Smooth muscle cell (in vitro differentiated cells): Measurements from ENCODE around the gene BTNL2. TPM values are rescaled to one million over a fixed set of nuclear protein-coding genes. Genes with fewer than 3 reads are reported as not detected.

Source experiments
- DNase-seq: peaks from one replicate; lab custom pipeline; 2025; ENCODE audit not compliant: unreplicated experiment; lab: John Stamatoyannopoulos, UW
- H2AFZ ChIP-seq: fragments of 200-600 bp; sonication (generic); 2 replicates; pipeline ENCODE4 v1.6.0; 2016; ENCODE audit warnings: antibody characterized with exemption, low read depth, mild to moderate bottlenecking
- H3F3A ChIP-seq: fragments of 200-600 bp; sonication (generic); 2 replicates; pipeline ENCODE4 v1.6.0; 2017; ENCODE audit warnings: antibody characterized with exemption, low read depth
- H3K27ac ChIP-seq: fragments of 200-600 bp; sonication (generic); 2 replicates; pipeline ENCODE4 v1.5.1; 2016; ENCODE audit warnings: low read depth, mild to moderate bottlenecking
- H3K27me3 ChIP-seq: fragments of 200-600 bp; sonication (generic); 2 replicates; pipeline ENCODE4 v1.6.1; 2016; ENCODE audit warnings: low read depth, mild to moderate bottlenecking
- H3K36me3 ChIP-seq: fragments of 200-600 bp; sonication (generic); 2 replicates; pipeline ENCODE4 v1.5.1; 2016; ENCODE audit warnings: low read depth
- H3K4me1 ChIP-seq: fragments of 200-600 bp; sonication (generic); 2 replicates; pipeline ENCODE4 v1.5.1; 2016; ENCODE audit warnings: low read depth
- H3K4me2 ChIP-seq: fragments of 200-600 bp; sonication (generic); 2 replicates; pipeline ENCODE4 v1.6.0; 2016; ENCODE audit warnings: mild to moderate bottlenecking
- H3K4me3 ChIP-seq: fragments of 200-600 bp; sonication (generic); 2 replicates; pipeline ENCODE4 v1.5.1; 2016; ENCODE audit warnings: mild to moderate bottlenecking
- H3K79me2 ChIP-seq: fragments of 200-600 bp; sonication (generic); 2 replicates; pipeline ENCODE4 v1.6.0; 2016; ENCODE audit warnings: low read depth, mild to moderate bottlenecking
- H3K9ac ChIP-seq: fragments of 200-600 bp; sonication (generic); 2 replicates; pipeline ENCODE4 v1.6.0; 2016; ENCODE audit warnings: low read depth
- H3K9me3 ChIP-seq: fragments of 200-600 bp; sonication (generic); replicated peaks from 2 replicates; pipeline ENCODE4 v1.5.1; 2016; ENCODE audit warnings: low read depth
- H4K20me1 ChIP-seq: fragments of 200-600 bp; sonication (generic); 2 replicates; pipeline ENCODE4 v1.6.0; 2016; ENCODE audit warnings: low read depth
- WGBS: methylation state at CpG from one replicate; pipeline ENCODE4 v1.1.7; 2016; ENCODE audit warnings: low lambda C conversion rate; 5-methylcytosine and 5-hydroxymethylcytosine counted together
- polyA plus RNA-seq: library from polyadenylated mRNA; unstranded; fragments of >200 nt; fragmentation: Nextera tagmentation; extraction: Ambion mirVana; gene quantifications from 2 replicates; pipeline ENCODE4 v1.2.1, GENCODE V29; 2016
- small RNA-seq: library from RNA; depleted of rRNA; stranded (forward); fragments of <200 nt; gene quantifications from one replicate; pipeline ENCODE3, GENCODE V24; 2014
- total RNA-seq: library from RNA; depleted of rRNA; stranded (reverse); fragments of >200 nt; gene quantifications from 2 replicates; pipeline ENCODE4 v1.2.3, GENCODE V29; 2014
- TF ChIP-seq, protein P1 (sequence below): fragments of 200-600 bp; sonication (generic); IDR thresholded peaks from 2 replicates; pipeline ENCODE4 v1.5.1; 2017; ENCODE audit warnings: borderline replicate concordance, mild to moderate bottlenecking, antibody characterized with exemption; ENCODE audit not compliant: insufficient read depth, poor library complexity, severe bottlenecking

Gene BTNL2
- total and polyA plus RNA-seq, 2 experiments from 2014 or later, result not detected

DNA sequence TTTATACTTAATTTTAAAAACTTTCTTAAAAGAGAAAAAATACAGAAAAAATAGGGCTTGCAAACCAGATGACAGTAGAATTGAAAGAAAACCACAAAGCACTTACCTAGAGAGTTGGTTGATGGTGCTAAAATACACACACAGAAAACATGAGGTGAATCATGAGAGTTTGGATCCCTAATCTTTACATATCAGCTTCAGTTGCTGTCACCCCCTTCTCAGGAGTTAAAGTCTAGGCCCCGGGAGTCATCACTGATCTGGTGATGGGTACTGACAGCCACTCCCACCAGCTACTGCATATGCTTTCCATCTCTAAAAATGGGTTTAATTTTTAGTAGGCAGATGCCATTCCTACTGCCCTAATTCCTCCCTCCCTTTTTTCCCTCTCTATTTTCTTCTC lies 52.0 kb downstream of the BTNL2 start:
- Histone ChIP-seq H3K4me2 (no peak overlapping the region), H3K9ac (no peak overlapping the region), H3K79me2 (no peaks in the 10 kb centered on the region), H3K4me1 (no peaks in the 10 kb centered on the region), H4K20me1 (no peaks in the 10 kb centered on the region), H3K4me3 (no peak overlapping the region), H3F3A (no peaks in the 10 kb centered on the region), H3K9me3 (no peaks in the 10 kb centered on the region), H2AFZ (no peak overlapping the region), H3K27ac (no peak overlapping the region), H3K36me3 (no peaks in the 10 kb centered on the region), H3K27me3 (no peaks in the 10 kb centered on the region)
- DNase-seq, result no peak
- WGBS, result 53% methylated on average over 1 of the region's 1 CpG
- TF ChIP-seq, protein P1, sequence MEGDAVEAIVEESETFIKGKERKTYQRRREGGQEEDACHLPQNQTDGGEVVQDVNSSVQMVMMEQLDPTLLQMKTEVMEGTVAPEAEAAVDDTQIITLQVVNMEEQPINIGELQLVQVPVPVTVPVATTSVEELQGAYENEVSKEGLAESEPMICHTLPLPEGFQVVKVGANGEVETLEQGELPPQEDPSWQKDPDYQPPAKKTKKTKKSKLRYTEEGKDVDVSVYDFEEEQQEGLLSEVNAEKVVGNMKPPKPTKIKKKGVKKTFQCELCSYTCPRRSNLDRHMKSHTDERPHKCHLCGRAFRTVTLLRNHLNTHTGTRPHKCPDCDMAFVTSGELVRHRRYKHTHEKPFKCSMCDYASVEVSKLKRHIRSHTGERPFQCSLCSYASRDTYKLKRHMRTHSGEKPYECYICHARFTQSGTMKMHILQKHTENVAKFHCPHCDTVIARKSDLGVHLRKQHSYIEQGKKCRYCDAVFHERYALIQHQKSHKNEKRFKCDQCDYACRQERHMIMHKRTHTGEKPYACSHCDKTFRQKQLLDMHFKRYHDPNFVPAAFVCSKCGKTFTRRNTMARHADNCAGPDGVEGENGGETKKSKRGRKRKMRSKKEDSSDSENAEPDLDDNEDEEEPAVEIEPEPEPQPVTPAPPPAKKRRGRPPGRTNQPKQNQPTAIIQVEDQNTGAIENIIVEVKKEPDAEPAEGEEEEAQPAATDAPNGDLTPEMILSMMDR, result no peak

DNA sequence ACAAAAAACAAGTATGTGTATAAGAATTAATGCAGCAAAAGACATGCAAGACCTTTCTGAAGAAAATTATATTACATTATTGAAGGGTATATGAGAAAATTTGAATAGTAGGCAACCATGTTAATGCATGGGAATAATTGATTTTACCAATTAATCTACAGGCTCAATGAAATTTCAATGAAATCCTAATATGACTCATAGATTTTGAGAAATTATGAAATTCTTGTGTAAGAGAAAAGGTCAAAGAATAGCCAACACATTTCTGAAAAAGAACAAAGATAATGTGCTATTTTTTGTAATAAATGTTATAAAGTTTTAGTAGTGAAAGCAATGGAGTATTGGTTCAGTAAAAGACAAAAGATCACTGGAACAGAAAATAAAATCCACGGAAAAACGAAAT lies 53.6 kb downstream of the BTNL2 start:
- Histone ChIP-seq H3K79me2 (no peaks in the 10 kb centered on the region), H3K9me3 (no peaks in the 10 kb centered on the region), H4K20me1 (no peaks in the 10 kb centered on the region), H3K27ac (no peak overlapping the region), H3K27me3 (peaks cover 5% of the 10 kb centered on the region), H3K4me3 (no peak overlapping the region), H3K36me3 (no peaks in the 10 kb centered on the region), H3F3A (no peaks in the 10 kb centered on the region), H3K4me1 (no peaks in the 10 kb centered on the region), H3K9ac (no peak overlapping the region), H3K4me2 (no peak overlapping the region), H2AFZ (no peak overlapping the region)
- TF ChIP-seq, protein P1, result no peak
- 79% methylated on average over 2 of the region's 2 CpGs for WGBS
- no peak for DNase-seq

Small RNA genes lying within 50 kb of the gene (small RNA-seq; reads per million reads assigned to genes)
- not detected for gene RNU6-603P

Other genes with a start within 250 kb of the BTNL2 start
- 3.6 and 5.6 TPM in 2 replicates for gene EGFL8, start 242.6 kb downstream of the BTNL2 start, total RNA-seq
- 4.3 and 8.2 TPM in 2 replicates for gene EGFL8, start 242.6 kb downstream of the BTNL2 start, polyA plus RNA-seq
- gene AGPAT1, start 231.1 kb downstream of the BTNL2 start, total RNA-seq, result 60.5 and 71.1 TPM in 2 replicates
- gene AGPAT1, start 231.1 kb downstream of the BTNL2 start, polyA plus RNA-seq, result 51.8 and 52.4 TPM in 2 replicates
- 49.3 and 58.1 TPM in 2 replicates for gene RNF5, start 228.8 kb downstream of the BTNL2 start, total RNA-seq
- 74.0 and 75.9 TPM in 2 replicates for gene RNF5, start 228.8 kb downstream of the BTNL2 start, polyA plus RNA-seq
- gene AGER, start 222.9 kb downstream of the BTNL2 start, total RNA-seq, result 0.81 and 2.6 TPM in 2 replicates
- gene AGER, start 222.9 kb downstream of the BTNL2 start, polyA plus RNA-seq, result 2.5 and 6.4 TPM in 2 replicates
- 33.2 and 43.6 TPM in 2 replicates for gene PBX2, start 217.0 kb downstream of the BTNL2 start, total RNA-seq
- gene PBX2, start 217.0 kb downstream of the BTNL2 start, polyA plus RNA-seq, result 11.6 and 14.0 TPM in 2 replicates
- gene GPSM3, start 214.5 kb downstream of the BTNL2 start, total RNA-seq, result 4.8 and 5.3 TPM in 2 replicates
- gene GPSM3, start 214.5 kb downstream of the BTNL2 start, polyA plus RNA-seq, result 14.2 and 15.6 TPM in 2 replicates
- gene NOTCH4, start 183.1 kb downstream of the BTNL2 start, total RNA-seq, result 0.27 and 0.54 TPM in 2 replicates
- 1.3 and 1.6 TPM in 2 replicates for gene NOTCH4, start 183.1 kb downstream of the BTNL2 start, polyA plus RNA-seq
- not detected in 2 replicates for gene TSBP1, start 35.3 kb downstream of the BTNL2 start, total RNA-seq
- gene TSBP1, start 35.3 kb downstream of the BTNL2 start, polyA plus RNA-seq, result not detected in 2 replicates
- gene HLA-DRA, start 32.7 kb upstream of the BTNL2 start, total RNA-seq, result not detected in 2 replicates
- gene HLA-DRA, start 32.7 kb upstream of the BTNL2 start, polyA plus RNA-seq, result 0.41 TPM in 1 of 2 replicates, not detected in the other
- gene HLA-DRB5, start 123.1 kb upstream of the BTNL2 start, total RNA-seq, result 7.8 and 10.4 TPM in 2 replicates
- 7.9 and 32.0 TPM in 2 replicates for gene HLA-DRB5, start 123.1 kb upstream of the BTNL2 start, polyA plus RNA-seq
- gene HLA-DRB1, start 182.7 kb upstream of the BTNL2 start, total RNA-seq, result 22.4 and 32.9 TPM in 2 replicates
- 28.5 and 82.4 TPM in 2 replicates for gene HLA-DRB1, start 182.7 kb upstream of the BTNL2 start, polyA plus RNA-seq
- 1.0 TPM in 1 of 2 replicates, not detected in the other for gene HLA-DQA1, start 230.2 kb upstream of the BTNL2 start, total RNA-seq
- gene HLA-DQA1, start 230.2 kb upstream of the BTNL2 start, polyA plus RNA-seq, result not detected in 2 replicates